HEK293 (cell line): ENCODE results near the gene INPPL1.

ENCODE experiments used
- CTCF ChIA-PET: fragments of 350-600 bp; formaldehyde crosslinking; extraction: SDS; loops from one replicate; lab custom pipeline; 2021; ENCODE audit warnings: antibody characterized with exemption; lab: Yijun Ruan, JAX
- POLR2A ChIA-PET: fragments of 300-600 bp; formaldehyde crosslinking; extraction: SDS; loops from one replicate; lab custom pipeline; 2020; ENCODE audit warnings: antibody characterized with exemption, inconsistent platforms; lab: Yijun Ruan, JAX
- H3K27ac ChIP-seq: fragments of 200-500 bp; sonication (Bioruptor generic); 2 replicates; pipeline ENCODE4 v1.5.1; 2014; ENCODE audit warnings: low read depth, low read length, control low read depth, inconsistent platforms; ENCODE audit errors: extremely low read depth
- H3K36me3 ChIP-seq, 2 experiments: fragments of 200-500 bp in 1 of 2; sonication (Bioruptor generic) in 1 of 2; 1 replicate in 1 of 2; 2 replicates in 1 of 2; pipeline ENCODE4 v1.5.1; 2014 to 2017; ENCODE audit warnings: inconsistent platforms in 2 of 2, low read length in 2 of 2; ENCODE audit not compliant: control insufficient read depth in 2 of 2, insufficient read depth in 1 of 2
- H3K4me1 ChIP-seq: fragments of 200-500 bp; sonication (Bioruptor generic); 2 replicates; pipeline ENCODE4 v1.5.1; 2014; ENCODE audit warnings: mild to moderate bottlenecking, low read length, inconsistent platforms; ENCODE audit not compliant: control insufficient read depth, insufficient read depth
- H3K4me3 ChIP-seq: 2 replicates; pipeline ENCODE4 v1.5.1; 2011; ENCODE audit warnings: low read depth, mild to moderate bottlenecking, control low read depth, low read length, moderate library complexity
- H3K9me3 ChIP-seq: fragments of 200-500 bp; sonication (Bioruptor generic); 2 replicates; pipeline ENCODE4 v1.5.1; 2014; ENCODE audit warnings: low read depth, low read length, inconsistent platforms; ENCODE audit not compliant: control insufficient read depth, insufficient read depth
- GLI2 ChIP-seq: fragments of 450-650 bp; formaldehyde crosslinking; IDR thresholded peaks from 2 replicates; pipeline ENCODE4; 2017; ENCODE audit warnings: missing biosample characterization, missing genetic modification characterization, low read depth, borderline replicate concordance
- REPIN1 ChIP-seq: fragments of 450-650 bp; formaldehyde crosslinking; IDR thresholded peaks from 2 replicates; pipeline ENCODE4 v1.5.1; 2017; ENCODE audit warnings: missing biosample characterization, missing genetic modification characterization, low read depth
- SCRT2 ChIP-seq: fragments of 450-650 bp; formaldehyde crosslinking; IDR thresholded peaks from 2 replicates; pipeline ENCODE4 v1.5.1; 2016; ENCODE audit warnings: missing biosample characterization, missing genetic modification characterization
- YY2 ChIP-seq: fragments of 450-650 bp; formaldehyde crosslinking; IDR thresholded peaks from 2 replicates; pipeline ENCODE4 v1.5.1; 2016; ENCODE audit warnings: missing biosample characterization, missing genetic modification characterization
- ZFHX2 ChIP-seq: fragments of 450-650 bp; formaldehyde crosslinking; conservative IDR thresholded peaks from 2 replicates; pipeline ENCODE4 v1.5.1; 2016; ENCODE audit warnings: missing biosample characterization, missing genetic modification characterization
- ZFP69B ChIP-seq: fragments of 450-650 bp; formaldehyde crosslinking; IDR thresholded peaks from 2 replicates; pipeline ENCODE4 v1.5.1; 2016; ENCODE audit warnings: missing biosample characterization, missing genetic modification characterization
- ZIC2 ChIP-seq: fragments of 450-650 bp; formaldehyde crosslinking; IDR thresholded peaks from 2 replicates; pipeline ENCODE4 v1.5.1; 2016; ENCODE audit warnings: missing biosample characterization, missing genetic modification characterization
- ZNF112 ChIP-seq: fragments of 450-650 bp; formaldehyde crosslinking; IDR thresholded peaks from 2 replicates; pipeline ENCODE4 v1.5.0; 2017; ENCODE audit warnings: missing biosample characterization, missing genetic modification characterization
- ZNF132 ChIP-seq: fragments of 450-650 bp; formaldehyde crosslinking; IDR thresholded peaks from 2 replicates; pipeline ENCODE4 v1.5.1; 2017; ENCODE audit warnings: missing biosample characterization, missing genetic modification characterization, borderline replicate concordance
- ZNF19 ChIP-seq: fragments of 450-650 bp; formaldehyde crosslinking; IDR thresholded peaks from 2 replicates; pipeline ENCODE4; 2016; ENCODE audit warnings: missing biosample characterization, missing genetic modification characterization, low read depth
- ZNF2 ChIP-seq: fragments of 450-650 bp; formaldehyde crosslinking; IDR thresholded peaks from 2 replicates; pipeline ENCODE4 v1.5.1; 2016; ENCODE audit warnings: missing biosample characterization, missing genetic modification characterization
- ZNF214 ChIP-seq: fragments of 450-650 bp; formaldehyde crosslinking; IDR thresholded peaks from 2 replicates; pipeline ENCODE4 v1.5.1; 2017; ENCODE audit warnings: missing biosample characterization, mild to moderate bottlenecking, missing genetic modification characterization, borderline replicate concordance
- ZNF23 ChIP-seq: fragments of 450-650 bp; formaldehyde crosslinking; IDR thresholded peaks from 2 replicates; pipeline ENCODE4 v1.5.1; 2016; ENCODE audit warnings: missing biosample characterization, missing genetic modification characterization, borderline replicate concordance
- ZNF24 ChIP-seq: fragments of 450-650 bp; formaldehyde crosslinking; IDR thresholded peaks from 2 replicates; pipeline ENCODE4 v1.5.1; 2016; ENCODE audit warnings: missing biosample characterization, missing genetic modification characterization
- ZNF266 ChIP-seq: fragments of 450-650 bp; formaldehyde crosslinking; IDR thresholded peaks from 2 replicates; pipeline ENCODE4 v1.5.1; 2016; ENCODE audit warnings: missing biosample characterization, missing genetic modification characterization, low read depth
- ZNF335 ChIP-seq: fragments of 450-650 bp; formaldehyde crosslinking; conservative IDR thresholded peaks from 2 replicates; pipeline ENCODE4 v1.5.1; 2016; ENCODE audit warnings: missing biosample characterization, missing genetic modification characterization
- ZNF354C ChIP-seq: fragments of 450-650 bp; formaldehyde crosslinking; IDR thresholded peaks from 2 replicates; pipeline ENCODE4 v1.5.1; 2016; ENCODE audit warnings: missing biosample characterization, missing genetic modification characterization, low read depth, borderline replicate concordance
- ZNF433 ChIP-seq: fragments of 450-650 bp; formaldehyde crosslinking; IDR thresholded peaks from 2 replicates; pipeline ENCODE4 v1.5.1; 2016; ENCODE audit warnings: missing biosample characterization, missing genetic modification characterization, low read depth
- ZNF571 ChIP-seq: fragments of 450-650 bp; formaldehyde crosslinking; IDR thresholded peaks from 2 replicates; pipeline ENCODE4 v1.5.0; 2017; ENCODE audit warnings: missing biosample characterization, missing genetic modification characterization
- ZNF585B ChIP-seq: fragments of 450-650 bp; formaldehyde crosslinking; IDR thresholded peaks from 2 replicates; pipeline ENCODE4 v1.5.1; 2016; ENCODE audit warnings: missing biosample characterization, missing genetic modification characterization
- ZNF621 ChIP-seq: fragments of 450-650 bp; formaldehyde crosslinking; IDR thresholded peaks from 2 replicates; pipeline ENCODE4 v1.5.1; 2017; ENCODE audit warnings: missing biosample characterization, missing genetic modification characterization
- ZNF660 ChIP-seq: fragments of 450-650 bp; IDR thresholded peaks from 2 replicates; pipeline ENCODE4 v1.5.1; 2018; ENCODE audit warnings: missing biosample characterization, mild to moderate bottlenecking, missing genetic modification characterization
- ZNF785 ChIP-seq: fragments of 450-650 bp; formaldehyde crosslinking; IDR thresholded peaks from 2 replicates; pipeline ENCODE4 v1.5.1; 2016; ENCODE audit warnings: missing biosample characterization, missing genetic modification characterization
- ZNF830 ChIP-seq: fragments of 450-650 bp; IDR thresholded peaks from 2 replicates; pipeline ENCODE4 v1.5.0; 2018; ENCODE audit warnings: missing biosample characterization, missing genetic modification characterization, low read depth, mild to moderate bottlenecking, moderate library complexity
- ZSCAN23 ChIP-seq: fragments of 450-650 bp; formaldehyde crosslinking; IDR thresholded peaks from 2 replicates; pipeline ENCODE4 v1.5.1; 2016; ENCODE audit warnings: missing biosample characterization, missing genetic modification characterization
- TF ChIP-seq, protein P1 (sequence below): fragments of 450-650 bp; formaldehyde crosslinking; IDR thresholded peaks from 2 replicates; pipeline ENCODE4 v1.5.1; 2016; ENCODE audit warnings: missing biosample characterization, missing genetic modification characterization
- TF ChIP-seq, protein P2 (sequence below): fragments of 450-650 bp; formaldehyde crosslinking; IDR thresholded peaks from 2 replicates; pipeline ENCODE4 v1.5.1; 2016; ENCODE audit warnings: missing biosample characterization, missing genetic modification characterization
- TF ChIP-seq, protein P3 (sequence below): fragments of 450-650 bp; formaldehyde crosslinking; IDR thresholded peaks from 2 replicates; pipeline ENCODE4 v1.5.1; 2017; ENCODE audit warnings: missing biosample characterization, missing genetic modification characterization
- TF ChIP-seq, protein P4 (sequence below): fragments of 450-650 bp; formaldehyde crosslinking; IDR thresholded peaks from 2 replicates; pipeline ENCODE4; 2016; ENCODE audit warnings: missing biosample characterization, missing genetic modification characterization

The INPPL1 gene

DNA sequence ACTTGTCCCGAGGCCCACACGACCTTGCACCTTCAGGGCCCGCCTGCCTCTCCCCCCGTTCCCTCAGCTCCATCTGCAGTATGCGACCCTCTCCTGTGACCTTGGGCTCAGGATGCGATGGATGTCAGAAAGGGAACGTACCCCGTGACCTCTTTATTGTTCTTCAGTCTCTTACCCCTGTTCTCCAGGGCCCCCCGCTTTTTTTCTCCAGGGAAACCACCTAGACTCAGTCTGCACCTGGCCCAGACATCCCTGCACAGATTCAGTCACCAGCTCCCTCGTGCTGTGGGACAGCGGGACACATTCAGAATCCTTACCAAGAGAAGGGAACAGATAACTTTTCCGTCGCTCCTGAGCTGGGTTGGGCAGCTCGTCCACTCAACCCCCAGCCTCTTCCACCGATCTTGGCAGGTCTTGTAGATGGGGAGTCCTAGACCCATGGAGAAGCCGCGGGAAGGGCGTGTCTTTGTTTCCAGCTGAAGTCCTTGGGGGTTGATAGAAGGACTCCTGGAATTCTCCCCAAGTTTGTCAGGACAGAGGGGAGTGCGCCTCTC is 20.8 kb downstream of the INPPL1 start:
- H3K4me1 ChIP-seq: no peaks in the 10 kb centered on the region
- no peak overlapping the region for H3K27ac ChIP-seq
- POLR2A ChIA-PET: no interaction called here
- TF ChIP-seq, protein P1, sequence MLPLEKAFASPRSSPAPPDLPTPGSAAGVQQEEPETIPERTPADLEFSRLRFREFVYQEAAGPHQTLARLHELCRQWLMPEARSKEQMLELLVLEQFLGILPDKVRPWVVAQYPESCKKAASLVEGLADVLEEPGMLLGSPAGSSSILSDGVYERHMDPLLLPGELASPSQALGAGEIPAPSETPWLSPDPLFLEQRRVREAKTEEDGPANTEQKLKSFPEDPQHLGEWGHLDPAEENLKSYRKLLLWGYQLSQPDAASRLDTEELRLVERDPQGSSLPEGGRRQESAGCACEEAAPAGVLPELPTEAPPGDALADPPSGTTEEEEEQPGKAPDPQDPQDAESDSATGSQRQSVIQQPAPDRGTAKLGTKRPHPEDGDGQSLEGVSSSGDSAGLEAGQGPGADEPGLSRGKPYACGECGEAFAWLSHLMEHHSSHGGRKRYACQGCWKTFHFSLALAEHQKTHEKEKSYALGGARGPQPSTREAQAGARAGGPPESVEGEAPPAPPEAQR (tag by site-specific recombination): no peak
- TF ChIP-seq ZNF2 (no peak), REPIN1 (tag by site-specific recombination) (no peak), SCRT2 (tag by site-specific recombination) (no peak)
- TF ChIP-seq, protein P2, sequence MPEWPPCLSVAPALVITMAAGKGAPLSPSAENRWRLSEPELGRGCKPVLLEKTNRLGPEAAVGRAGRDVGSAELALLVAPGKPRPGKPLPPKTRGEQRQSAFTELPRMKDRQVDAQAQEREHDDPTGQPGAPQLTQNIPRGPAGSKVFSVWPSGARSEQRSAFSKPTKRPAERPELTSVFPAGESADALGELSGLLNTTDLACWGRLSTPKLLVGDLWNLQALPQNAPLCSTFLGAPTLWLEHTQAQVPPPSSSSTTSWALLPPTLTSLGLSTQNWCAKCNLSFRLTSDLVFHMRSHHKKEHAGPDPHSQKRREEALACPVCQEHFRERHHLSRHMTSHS: no peak
- TF ChIP-seq, all 188 proteins: peak for 0
- Histone ChIP-seq H3K9me3 (no peaks in the 10 kb centered on the region), H3K4me3 (no peak overlapping the region), H3K36me3 (no peaks in the 10 kb centered on the region)
- CTCF ChIA-PET: interaction anchor here (0.6 to 0.8 kb wide), 2 partner anchors 20 to 48 kb away, joined by 3 read pairs; no protein-coding TSS in a partner anchor

DNA sequence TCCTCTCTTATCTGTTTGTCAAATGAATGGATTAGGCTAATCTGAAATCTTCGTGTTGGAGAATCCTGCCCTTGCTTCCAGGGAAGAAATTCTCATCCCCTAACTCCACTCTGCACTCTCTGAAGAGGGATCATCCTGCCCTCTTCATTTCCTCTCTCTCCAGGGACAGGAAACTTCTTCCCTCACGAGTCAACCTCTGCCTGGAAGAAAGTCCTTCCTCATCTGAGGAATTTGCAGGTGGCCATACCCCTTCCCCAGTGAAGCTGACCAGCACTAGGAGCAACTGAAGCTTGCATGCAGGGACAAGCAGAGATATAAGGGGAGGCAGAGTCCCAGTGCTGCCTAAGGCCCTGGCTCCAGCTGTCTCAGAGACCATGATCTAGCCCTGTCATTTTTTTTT is 23.0 kb downstream of the INPPL1 start:
- Histone ChIP-seq H3K4me1 (no peaks in the 10 kb centered on the region), H3K4me3 (no peak overlapping the region), H3K9me3 (no peaks in the 10 kb centered on the region), H3K27ac (no peak overlapping the region), H3K36me3 (no peaks in the 10 kb centered on the region)
- ChIA-PET CTCF (interaction anchor here (0.8 to 1.2 kb wide), 2 partner anchors 9 to 184 kb away, joined by 4 read pairs; no protein-coding TSS in a partner anchor), POLR2A (no interaction called here)
- TF ChIP-seq GLI2 (tag by site-specific recombination): no peak
- TF ChIP-seq ZNF23 (tag by site-specific recombination): no peak
- TF ChIP-seq ZNF785: no peak
- no peak for TF ChIP-seq ZNF24 (tag by site-specific recombination)
- TF ChIP-seq ZNF585B: no peak
- no peak for TF ChIP-seq ZIC2
- TF ChIP-seq ZNF660 (tag by site-specific recombination): no peak

DNA sequence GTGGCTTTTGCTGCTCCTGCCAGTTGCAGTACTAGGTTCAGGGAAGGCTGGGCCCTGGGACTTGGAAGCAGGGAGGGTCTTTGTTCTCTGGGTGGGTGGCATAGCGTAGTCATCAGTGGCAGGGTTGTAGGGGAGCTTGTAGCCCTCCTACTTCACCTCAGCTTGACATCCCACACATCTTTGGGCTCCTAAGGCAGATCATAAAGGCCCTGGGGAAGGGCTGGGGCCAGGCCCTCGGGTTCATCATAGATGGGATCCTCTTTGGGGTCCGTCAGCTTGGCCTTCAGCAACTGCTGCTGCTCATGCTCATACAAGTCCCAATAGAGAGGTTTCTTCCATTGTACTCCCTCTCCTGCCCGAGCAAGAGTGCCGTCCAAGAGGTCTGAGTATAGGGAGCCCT is 25.4 kb downstream of the INPPL1 start:
- ChIA-PET CTCF (interaction anchor here (1.6 kb wide), 2 partner anchors 12 to 182 kb away, joined by 3 to 8 read pairs; no protein-coding TSS in a partner anchor), POLR2A (no interaction called here)
- H3K4me1 ChIP-seq: no peaks in the 10 kb centered on the region
- no peaks in the 10 kb centered on the region for H3K9me3 ChIP-seq
- no peaks in the 10 kb centered on the region for H3K36me3 ChIP-seq
- no peak overlapping the region for H3K27ac ChIP-seq
- no peak overlapping the region for H3K4me3 ChIP-seq
- no peak for TF ChIP-seq ZNF2
- TF ChIP-seq ZNF132 (tag by site-specific recombination): no peak
- no peak for TF ChIP-seq ZNF621 (tag by site-specific recombination)
- no peak for TF ChIP-seq ZNF266 (tag by site-specific recombination)
- TF ChIP-seq ZNF214 (tag by site-specific recombination): no peak
- no peak for TF ChIP-seq ZNF112 (tag by site-specific recombination)
- no peak for TF ChIP-seq ZNF433 (tag by site-specific recombination)
- TF ChIP-seq, protein P3, sequence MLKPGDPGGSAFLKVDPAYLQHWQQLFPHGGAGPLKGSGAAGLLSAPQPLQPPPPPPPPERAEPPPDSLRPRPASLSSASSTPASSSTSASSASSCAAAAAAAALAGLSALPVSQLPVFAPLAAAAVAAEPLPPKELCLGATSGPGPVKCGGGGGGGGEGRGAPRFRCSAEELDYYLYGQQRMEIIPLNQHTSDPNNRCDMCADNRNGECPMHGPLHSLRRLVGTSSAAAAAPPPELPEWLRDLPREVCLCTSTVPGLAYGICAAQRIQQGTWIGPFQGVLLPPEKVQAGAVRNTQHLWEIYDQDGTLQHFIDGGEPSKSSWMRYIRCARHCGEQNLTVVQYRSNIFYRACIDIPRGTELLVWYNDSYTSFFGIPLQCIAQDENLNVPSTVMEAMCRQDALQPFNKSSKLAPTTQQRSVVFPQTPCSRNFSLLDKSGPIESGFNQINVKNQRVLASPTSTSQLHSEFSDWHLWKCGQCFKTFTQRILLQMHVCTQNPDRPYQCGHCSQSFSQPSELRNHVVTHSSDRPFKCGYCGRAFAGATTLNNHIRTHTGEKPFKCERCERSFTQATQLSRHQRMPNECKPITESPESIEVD (tag by site-specific recombination): no peak
- TF ChIP-seq ZNF354C (tag by site-specific recombination): no peak
- TF ChIP-seq ZFHX2 (tag by site-specific recombination): no peak
- no peak for TF ChIP-seq ZNF335 (tag by site-specific recombination)
- TF ChIP-seq ZFP69B: no peak
- TF ChIP-seq YY2 (tag by site-specific recombination): no peak
- no peak for TF ChIP-seq ZNF571 (tag by site-specific recombination)
- no peak for TF ChIP-seq ZNF19
- no peak for TF ChIP-seq ZNF830 (tag by site-specific recombination)
- TF ChIP-seq, protein P4, sequence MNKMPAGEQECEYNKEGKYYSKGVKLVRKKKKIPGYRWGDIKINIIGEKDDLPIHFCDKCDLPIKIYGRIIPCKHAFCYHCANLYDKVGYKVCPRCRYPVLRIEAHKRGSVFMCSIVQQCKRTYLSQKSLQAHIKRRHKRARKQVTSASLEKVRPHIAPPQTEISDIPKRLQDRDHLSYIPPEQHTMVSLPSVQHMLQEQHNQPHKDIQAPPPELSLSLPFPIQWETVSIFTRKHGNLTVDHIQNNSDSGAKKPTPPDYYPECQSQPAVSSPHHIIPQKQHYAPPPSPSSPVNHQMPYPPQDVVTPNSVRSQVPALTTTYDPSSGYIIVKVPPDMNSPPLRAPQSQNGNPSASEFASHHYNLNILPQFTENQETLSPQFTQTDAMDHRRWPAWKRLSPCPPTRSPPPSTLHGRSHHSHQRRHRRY (tag by site-specific recombination): no peak
- TF ChIP-seq ZSCAN23 (tag by site-specific recombination): no peak
